Gastroesophageal sphincter (tissue), 4 donors: ENCODE measurements around the gene KAZALD1. TPM values are rescaled to one million over a fixed set of nuclear protein-coding genes. Genes with fewer than 3 reads are reported as not detected.

Experiments used
- ATAC-seq: fragments of 150-250 bp; one replicate; pipeline ENCODE4 v1.9.1; 2016; ENCODE audit warnings: mild to moderate bottlenecking, moderate library complexity
- H3K27ac ChIP-seq, 4 donors: fragments of 200-600 bp; sonication (generic) in 3 of 4; 1 replicate in 3 of 4; 2 replicates in 1 of 4; pipeline ENCODE4 v1.5.1; 2016 to 2019
- H3K27me3 ChIP-seq: fragments of 200-600 bp; sonication (generic); one replicate; pipeline ENCODE4 v1.5.1; 2019
- H3K36me3 ChIP-seq, 2 donors: fragments of 200-600 bp; sonication (generic); one replicate each; pipeline ENCODE4 v1.5.1; 2019; ENCODE audit warnings: control low read depth in 1 of 2
- H3K4me1 ChIP-seq, 3 donors: fragments of 200-600 bp; sonication (generic); 1 replicate in 2 of 3; 2 replicates in 1 of 3; pipeline ENCODE4 v1.5.1; 2016 to 2019; ENCODE audit warnings: control low read depth in 2 of 3
- H3K4me3 ChIP-seq, 2 donors: fragments of 200-600 bp; sonication (generic); one replicate each; pipeline ENCODE4 v1.5.1; 2019; ENCODE audit warnings: mild to moderate bottlenecking in 1 of 2, moderate library complexity in 1 of 2
- H3K9me3 ChIP-seq, 3 donors: fragments of 200-600 bp; sonication (generic); one replicate each; pipeline ENCODE4 v1.5.1; 2017 to 2019; ENCODE audit warnings: control low read depth in 2 of 3
- CTCF ChIP-seq, 4 experiments: fragments of 200-600 bp in 2 of 4; fragments of 450-650 bp in 2 of 4; sonication (generic) in 1 of 4; IDR thresholded peaks; one replicate each; pipeline ENCODE4 v1.5.1; 2017 to 2019; ENCODE audit warnings: antibody characterized with exemption in 4 of 4, mild to moderate bottlenecking in 2 of 4, moderate library complexity in 2 of 4
- EP300 ChIP-seq: sonication (generic); formaldehyde crosslinking; IDR thresholded peaks from one replicate; pipeline ENCODE4 v1.6.1; 2017; ENCODE audit warnings: antibody characterized with exemption, mild to moderate bottlenecking
- POLR2A ChIP-seq, 2 donors: fragments of 450-650 bp; IDR thresholded peaks; one replicate each; pipeline ENCODE4 v1.6.1; 2017; ENCODE audit warnings: antibody characterized with exemption in 2 of 2, mild to moderate bottlenecking in 2 of 2, moderate library complexity in 1 of 2
- POLR2AphosphoS5 ChIP-seq: sonication (generic); formaldehyde crosslinking; IDR thresholded peaks from one replicate; pipeline ENCODE4 v1.6.1; 2017; ENCODE audit warnings: antibody characterized with exemption
- WGBS, 2 donors: methylation state at CpG; one replicate each; pipeline ENCODE4 v1.1.5; 2018; ENCODE audit warnings: low coverage in 1 of 2; 5-methylcytosine and 5-hydroxymethylcytosine counted together
- total RNA-seq, 4 donors: library from RNA; depleted of rRNA; stranded (reverse); fragments of >200 nt; gene quantifications; one replicate each; pipeline ENCODE4 v1.1.0, GENCODE V29; 2016

Gene KAZALD1
- total RNA-seq, 4 donors from 2014 or later, result 0.45 to 12.5 (median 2.2) TPM

- H3K4me3 ChIP-seq, result no peak overlapping the region
- TF ChIP-seq POLR2A (IDR thresholded peaks at IDR 0.05) (no peak), POLR2AphosphoS5 (no peak), CTCF (IDR thresholded peaks at IDR 0.05) (no peak), EP300 (no peak)
- WGBS, 2 donors, result 8 to 21% methylated on average over 4 of the region's 5 CpGs
Observed at GRCh38 chr10:101080933-101081931, 19.4 kb downstream of the KAZALD1 start.

GRCh38 chr10:101085846-101086245 lies 24.1 kb downstream of the KAZALD1 start:
- H3K4me3 ChIP-seq, result no peak overlapping the region
- no peak for TF ChIP-seq POLR2AphosphoS5
- H3K4me1 ChIP-seq, result no peaks in the 10 kb centered on the region
- WGBS, 2 donors, result 80% methylated on average over 1 of the region's 6 CpGs; no CpG with 5 or more reads in 1 of the 2 donors
- no peaks in the 10 kb centered on the region for H3K36me3 ChIP-seq
- H3K27me3 ChIP-seq, result peaks cover 97% of the 10 kb centered on the region
- H3K27ac ChIP-seq, result no peak overlapping the region
- ATAC-seq, result no peak
- H3K9me3 ChIP-seq, result no peaks in the 10 kb centered on the region

More at GRCh38 chr10:101080933-101081931, 19.4 kb downstream of the KAZALD1 start:
- Histone ChIP-seq H3K27me3 (peaks cover 95% of the 10 kb centered on the region), H3K9me3 (no peaks in the 10 kb centered on the region), H3K4me1 (no peaks in the 10 kb centered on the region), H3K36me3 (no peaks in the 10 kb centered on the region), H3K27ac (no peak overlapping the region)
- no peak for ATAC-seq

GRCh38 chr10:101087376-101087775 lies 25.6 kb downstream of the KAZALD1 start:
- 45 to 57% methylated on average over 7 to 8 of the region's 10 CpGs for WGBS, 2 donors
- no peak for TF ChIP-seq POLR2A (IDR thresholded peaks at IDR 0.05)
- TF ChIP-seq POLR2AphosphoS5, result no peak
- no peaks in the 10 kb centered on the region for H3K9me3 ChIP-seq
- H3K4me3 ChIP-seq, result no peak overlapping the region
- no peak overlapping the region for H3K27ac ChIP-seq
- no peaks in the 10 kb centered on the region for H3K36me3 ChIP-seq
- ATAC-seq, result no peak
- peaks cover 99% of the 10 kb centered on the region for H3K27me3 ChIP-seq
- no peaks in the 10 kb centered on the region for H3K4me1 ChIP-seq

GRCh38 chr10:101087965-101088364 lies 26.2 kb downstream of the KAZALD1 start:
- ATAC-seq, result no peak
- H3K36me3 ChIP-seq, result no peaks in the 10 kb centered on the region
- peaks cover 99% of the 10 kb centered on the region for H3K27me3 ChIP-seq
- no peak overlapping the region for H3K4me3 ChIP-seq
- WGBS, 2 donors, result 28 to 43% methylated on average over 6 to 14 of the region's 14 CpGs
- H3K4me1 ChIP-seq, result no peaks in the 10 kb centered on the region
- no peaks in the 10 kb centered on the region for H3K9me3 ChIP-seq
- no peak for TF ChIP-seq POLR2A (IDR thresholded peaks at IDR 0.05)
- no peak for TF ChIP-seq EP300
- no peak for TF ChIP-seq POLR2AphosphoS5
- no peak for TF ChIP-seq CTCF (IDR thresholded peaks at IDR 0.05)
- H3K27ac ChIP-seq, result no peak overlapping the region

GRCh38 chr10:101089520-101090299 lies 27.9 kb downstream of the KAZALD1 start:
- H3K36me3 ChIP-seq, result no peaks in the 10 kb centered on the region
- H3K9me3 ChIP-seq, result no peaks in the 10 kb centered on the region
- no peak overlapping the region for H3K27ac ChIP-seq
- no peak for ATAC-seq
- no peaks in the 10 kb centered on the region for H3K4me1 ChIP-seq
- WGBS, 2 donors, result 94% methylated on average over 2 of the region's 11 CpGs; no CpG with 5 or more reads in 1 of the 2 donors
- H3K27me3 ChIP-seq, result peaks cover 99% of the 10 kb centered on the region
- H3K4me3 ChIP-seq, result no peak overlapping the region
- TF ChIP-seq EP300 (no peak), POLR2AphosphoS5 (no peak), POLR2A (IDR thresholded peaks at IDR 0.05) (no peak), CTCF (IDR thresholded peaks at IDR 0.05) (no peak)
